Skin of body (tissue), 2 donors: ENCODE measurements around the gene PTGES3L. TPM values are rescaled to one million over a fixed set of nuclear protein-coding genes. Genes with fewer than 3 reads are reported as not detected.

Source experiments
- DNase-seq: peaks from one replicate; lab custom pipeline; 2025; lab: John Stamatoyannopoulos, UW
- total RNA-seq: library from RNA; depleted of rRNA; stranded (reverse); fragments of >200 nt; gene quantifications from one replicate; pipeline ENCODE4 v1.2.3, GENCODE V29; 2014

PTGES3L gene
- 4.8 TPM for total RNA-seq

DNA sequence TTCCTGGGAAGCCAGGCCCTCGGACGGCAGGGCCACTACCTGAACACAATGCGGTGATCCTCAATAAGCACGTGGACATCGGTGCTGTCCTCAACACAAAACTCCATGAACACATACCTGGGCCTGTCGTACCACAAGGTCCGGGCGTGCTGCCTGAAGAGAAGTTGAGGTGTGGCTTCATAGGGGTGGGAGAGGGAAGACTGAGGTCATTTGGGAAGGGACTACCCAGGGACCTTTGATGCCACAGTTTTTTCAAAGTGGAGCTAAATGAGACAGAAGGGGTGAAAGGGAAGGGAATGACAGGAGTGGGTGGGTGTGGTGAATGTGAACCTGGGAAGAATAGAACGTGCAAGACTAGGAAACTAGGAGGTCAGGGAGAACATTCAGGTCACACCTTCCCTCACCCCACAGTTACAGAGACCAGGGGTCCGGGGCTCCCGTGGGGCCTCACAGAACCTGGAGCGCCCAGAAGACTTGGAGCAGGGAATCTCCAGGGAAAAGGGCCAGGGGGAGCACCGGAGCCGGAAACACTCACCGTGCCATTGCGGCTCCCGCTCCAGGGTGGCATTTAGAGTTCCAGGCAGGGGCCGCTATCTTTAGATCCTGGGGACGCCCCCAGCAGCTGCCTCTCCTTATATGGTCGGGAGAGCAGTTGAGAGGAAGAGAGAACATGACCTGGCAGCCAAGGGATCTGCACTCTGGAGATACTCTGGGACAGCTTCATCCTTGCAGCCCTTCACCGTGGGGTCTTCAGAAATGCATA lies at the start of gene PTGES3L:
PTGES3L (minus strand) TSS at position 570 of the 763 bp plus-strand sequence; CDS start at position 543, 27 bp downstream.
- DNase-seq: no peak

DNA sequence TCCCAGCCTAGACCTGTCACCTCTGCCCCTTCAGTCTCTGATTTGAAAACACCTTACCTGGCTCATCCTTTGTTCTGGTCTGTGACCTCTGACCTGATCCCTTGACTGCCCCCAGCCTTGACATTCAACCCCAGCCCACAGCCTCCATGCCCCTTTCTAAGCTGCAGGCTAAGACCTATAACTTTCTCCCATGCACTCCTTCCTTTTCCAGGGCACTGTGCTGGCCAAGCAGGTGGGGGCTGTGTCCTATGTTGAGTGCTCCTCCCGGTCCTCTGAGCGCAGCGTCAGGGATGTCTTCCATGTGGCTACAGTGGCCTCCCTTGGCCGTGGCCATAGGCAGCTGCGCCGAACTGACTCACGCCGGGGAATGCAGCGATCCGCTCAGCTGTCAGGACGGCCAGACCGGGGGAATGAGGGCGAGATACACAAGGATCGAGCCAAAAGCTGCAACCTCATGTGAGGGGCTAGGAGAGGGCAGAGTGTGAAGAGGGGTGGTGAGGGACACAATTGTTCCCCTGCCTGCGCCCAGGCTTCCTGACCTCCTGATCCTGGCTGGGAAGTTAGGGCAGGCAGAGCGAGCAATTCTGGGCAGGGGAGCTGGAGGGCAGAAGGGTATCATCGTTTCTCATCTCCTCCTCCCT lies 48.5 kb upstream of the PTGES3L start:
- no peak for DNase-seq

DNA sequence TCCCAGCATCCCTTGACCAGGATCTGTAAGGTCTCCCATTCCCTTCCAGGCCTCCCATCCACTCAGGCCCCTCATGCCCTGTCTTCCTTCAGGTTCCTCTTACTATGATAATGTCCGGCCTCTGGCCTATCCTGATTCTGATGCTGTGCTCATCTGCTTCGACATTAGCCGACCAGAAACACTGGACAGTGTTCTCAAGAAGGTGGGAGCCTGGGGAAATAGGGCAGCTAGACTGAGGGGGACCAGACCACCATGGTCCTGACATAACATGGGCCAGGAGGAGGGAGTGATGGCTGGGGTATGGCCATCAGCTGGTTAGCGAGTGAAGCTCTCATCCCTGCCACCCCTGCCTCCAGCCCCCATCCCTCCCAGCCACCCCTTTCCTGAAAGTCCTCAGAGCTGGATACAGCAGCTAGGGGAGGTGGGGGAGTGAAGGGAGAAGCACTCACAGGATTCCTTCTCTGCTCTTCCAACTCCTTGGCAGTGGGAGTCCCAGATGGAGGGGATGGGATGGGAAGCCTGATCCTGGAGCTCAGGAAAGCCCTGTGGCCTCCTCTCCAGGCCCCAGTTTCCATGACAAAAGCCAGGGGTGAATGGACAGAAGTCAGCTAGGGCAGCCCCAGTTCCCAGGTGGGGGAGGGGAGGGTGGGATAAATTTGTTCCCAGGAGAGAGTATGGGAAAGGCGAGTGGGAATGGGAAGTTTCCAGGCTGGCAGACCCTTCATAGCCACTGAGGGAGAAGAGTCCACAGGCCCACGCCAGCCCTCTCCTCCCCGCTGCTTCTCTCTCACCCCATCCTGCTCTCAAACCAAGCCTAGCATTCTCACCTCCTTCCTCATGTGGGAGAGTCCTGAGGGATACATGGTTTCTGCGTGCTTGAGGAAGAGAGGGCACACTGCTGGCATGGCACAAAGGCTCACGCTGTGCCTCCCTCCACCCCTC lies 47.5 kb upstream of the PTGES3L start:
- no peak for DNase-seq

DNA sequence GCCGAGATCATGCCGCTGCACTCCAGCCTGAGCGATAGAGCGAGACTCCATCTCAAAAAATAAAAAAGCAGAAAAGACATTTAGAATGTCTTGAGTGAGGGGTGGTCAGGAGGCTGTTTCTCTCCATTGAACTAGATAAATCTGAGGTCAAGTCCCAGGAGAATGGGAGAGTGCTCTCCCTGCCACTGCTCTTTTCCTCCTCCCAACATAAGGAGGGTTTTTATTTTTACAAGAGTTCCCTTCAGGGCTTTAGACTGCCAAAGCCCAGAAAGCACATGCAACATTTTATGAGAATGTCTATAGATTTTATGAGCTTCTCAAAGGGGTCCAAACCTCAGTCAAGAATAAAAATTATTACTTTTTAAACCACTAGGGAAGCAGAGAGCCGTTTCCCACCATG lies 46.7 kb upstream of the PTGES3L start:
- no peak for DNase-seq

DNA sequence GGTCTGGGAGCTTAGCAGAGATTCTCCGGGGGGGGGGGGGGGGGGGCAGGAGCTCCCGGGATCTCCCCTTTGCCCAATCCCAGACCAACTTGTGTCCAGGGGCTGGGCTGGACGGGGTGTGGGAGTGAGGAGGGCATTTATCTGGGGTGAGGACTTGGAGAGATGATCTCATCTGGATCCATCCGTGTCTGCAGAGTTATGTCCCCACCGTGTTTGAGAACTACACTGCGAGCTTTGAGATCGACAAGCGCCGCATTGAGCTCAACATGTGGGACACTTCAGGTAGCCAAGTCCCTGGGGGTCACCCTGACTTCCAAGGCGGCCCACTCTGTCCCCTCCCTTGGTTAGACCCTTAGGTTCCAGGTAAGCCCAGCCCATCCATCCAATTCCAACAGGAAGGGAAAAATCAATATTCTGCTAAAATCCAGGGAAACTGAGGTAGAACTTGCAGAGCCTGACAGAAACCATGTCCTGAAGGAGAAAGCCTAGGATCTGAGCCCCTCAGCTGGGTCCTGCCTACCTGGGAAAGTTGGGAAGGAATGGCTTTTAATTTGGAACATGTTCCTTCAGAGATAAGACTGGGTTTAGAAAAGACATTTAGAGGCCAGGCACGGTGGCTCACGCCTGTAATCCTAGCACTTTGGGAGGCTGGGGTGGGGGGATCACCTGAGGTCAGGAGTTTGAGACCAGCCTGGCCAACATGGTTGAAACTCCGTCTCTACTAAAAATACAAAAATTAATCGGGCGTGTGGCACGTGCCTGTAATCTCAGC lies 46.1 kb upstream of the PTGES3L start:
- DNase-seq: no peak

DNA sequence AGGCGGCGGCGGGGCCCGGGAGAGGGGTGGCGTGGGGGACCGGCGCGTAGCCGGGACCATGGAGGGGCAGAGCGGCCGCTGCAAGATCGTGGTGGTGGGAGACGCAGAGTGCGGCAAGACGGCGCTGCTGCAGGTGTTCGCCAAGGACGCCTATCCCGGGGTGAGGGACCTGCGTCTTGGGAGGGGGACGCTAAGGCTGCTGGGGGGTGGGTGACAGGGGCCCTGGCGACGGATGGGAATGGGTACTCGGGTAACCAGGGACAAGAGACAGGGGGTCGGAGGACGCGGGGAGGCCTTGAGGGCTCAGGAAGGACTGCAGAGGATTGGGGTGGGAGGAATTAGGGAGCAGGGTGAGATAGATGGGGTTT lies 45.4 kb upstream of the PTGES3L start:
- no peak for DNase-seq

DNA sequence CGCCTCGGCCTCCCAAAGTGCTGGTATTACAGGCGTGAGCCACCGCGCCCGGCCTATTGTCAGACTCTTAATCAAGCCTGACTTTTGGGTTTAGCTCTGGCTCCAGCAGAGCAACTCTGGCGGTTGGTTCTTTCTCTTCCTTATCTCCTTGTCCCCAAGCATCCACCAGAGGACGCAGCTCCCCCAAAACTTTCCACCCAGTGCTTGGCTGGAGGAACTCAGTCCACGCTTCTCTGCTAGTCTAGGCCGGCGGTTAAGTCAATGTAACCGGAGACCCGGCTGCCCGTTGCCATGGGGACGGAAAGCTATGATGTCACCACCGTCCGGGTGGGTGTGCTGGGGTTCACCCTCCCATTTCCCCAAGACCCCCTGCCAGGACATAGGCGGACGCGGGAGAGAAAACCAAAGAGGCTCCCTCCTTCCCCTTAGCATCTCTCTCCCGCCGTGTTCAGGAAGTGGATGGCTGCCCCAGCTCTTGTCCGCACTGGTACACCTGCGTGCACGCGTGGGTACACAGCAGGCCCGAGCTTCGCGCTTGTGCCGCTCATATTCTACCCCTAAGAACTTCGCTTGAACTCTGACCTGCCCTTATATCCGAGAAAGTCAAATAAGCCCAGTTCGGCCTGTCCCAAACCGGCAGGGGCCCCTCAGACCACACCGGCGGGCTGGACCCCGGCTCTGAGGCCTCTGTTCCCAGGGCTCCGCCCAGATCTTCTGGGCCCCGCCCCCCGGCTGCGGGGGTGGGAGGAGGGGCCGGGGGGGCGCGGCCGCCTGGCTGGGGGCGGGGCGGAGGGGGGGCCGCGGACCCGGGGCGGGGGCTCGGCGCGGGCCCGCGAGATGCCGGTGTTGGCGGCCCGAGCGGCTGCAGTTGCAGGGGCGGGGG lies 44.8 kb upstream of the PTGES3L start, which contains the start of gene RND2:
RND2 (plus strand) TSS at position 825 of the 883 bp plus-strand sequence. CDS start 117 bp downstream, outside the sequence.
- DNase-seq: peak; percentile 95

DNA sequence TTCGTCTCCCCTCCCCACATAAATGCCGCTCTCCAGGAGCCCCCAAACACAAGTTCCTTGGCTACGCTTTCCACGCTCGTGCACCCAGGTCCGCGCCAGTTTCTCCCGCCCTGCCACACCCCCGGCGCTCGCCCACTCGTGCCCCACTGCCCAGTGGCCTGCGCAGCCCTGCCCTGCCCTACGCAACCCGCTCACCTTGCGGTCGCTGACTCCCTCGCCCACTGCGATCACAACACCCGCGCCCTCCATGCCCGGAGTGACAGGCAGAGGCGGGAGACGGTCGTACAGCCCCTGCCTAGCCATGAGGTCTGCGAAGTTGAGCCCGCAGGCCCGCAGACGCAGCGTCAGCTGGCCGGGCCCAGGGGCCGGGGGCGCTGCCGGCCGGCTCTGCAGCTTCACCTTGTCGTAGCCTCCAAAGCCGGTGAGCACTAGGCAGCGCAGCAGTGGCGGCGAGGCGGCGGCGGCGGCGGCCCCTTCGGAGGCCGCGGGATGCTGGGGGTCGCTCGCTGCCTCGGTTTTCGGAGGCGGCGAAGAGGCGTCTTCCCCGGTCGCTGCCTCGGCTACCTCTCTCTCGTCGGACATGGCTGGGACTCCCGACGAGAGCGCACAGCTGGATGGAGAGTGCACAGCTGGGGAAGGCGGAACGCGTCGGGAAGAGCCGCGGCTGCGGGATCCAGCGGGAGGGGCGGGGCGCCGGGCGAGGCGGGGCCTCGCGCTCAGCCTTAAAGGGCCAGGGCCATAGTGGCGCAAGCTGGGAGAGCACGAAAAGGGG lies 42.0 kb upstream of the PTGES3L start, which contains the start of gene VAT1:
VAT1 (minus strand) TSS at position 645 of the 772 bp plus-strand sequence; CDS start at position 582, 63 bp downstream.
- peak; percentile 56 for DNase-seq

DNA sequence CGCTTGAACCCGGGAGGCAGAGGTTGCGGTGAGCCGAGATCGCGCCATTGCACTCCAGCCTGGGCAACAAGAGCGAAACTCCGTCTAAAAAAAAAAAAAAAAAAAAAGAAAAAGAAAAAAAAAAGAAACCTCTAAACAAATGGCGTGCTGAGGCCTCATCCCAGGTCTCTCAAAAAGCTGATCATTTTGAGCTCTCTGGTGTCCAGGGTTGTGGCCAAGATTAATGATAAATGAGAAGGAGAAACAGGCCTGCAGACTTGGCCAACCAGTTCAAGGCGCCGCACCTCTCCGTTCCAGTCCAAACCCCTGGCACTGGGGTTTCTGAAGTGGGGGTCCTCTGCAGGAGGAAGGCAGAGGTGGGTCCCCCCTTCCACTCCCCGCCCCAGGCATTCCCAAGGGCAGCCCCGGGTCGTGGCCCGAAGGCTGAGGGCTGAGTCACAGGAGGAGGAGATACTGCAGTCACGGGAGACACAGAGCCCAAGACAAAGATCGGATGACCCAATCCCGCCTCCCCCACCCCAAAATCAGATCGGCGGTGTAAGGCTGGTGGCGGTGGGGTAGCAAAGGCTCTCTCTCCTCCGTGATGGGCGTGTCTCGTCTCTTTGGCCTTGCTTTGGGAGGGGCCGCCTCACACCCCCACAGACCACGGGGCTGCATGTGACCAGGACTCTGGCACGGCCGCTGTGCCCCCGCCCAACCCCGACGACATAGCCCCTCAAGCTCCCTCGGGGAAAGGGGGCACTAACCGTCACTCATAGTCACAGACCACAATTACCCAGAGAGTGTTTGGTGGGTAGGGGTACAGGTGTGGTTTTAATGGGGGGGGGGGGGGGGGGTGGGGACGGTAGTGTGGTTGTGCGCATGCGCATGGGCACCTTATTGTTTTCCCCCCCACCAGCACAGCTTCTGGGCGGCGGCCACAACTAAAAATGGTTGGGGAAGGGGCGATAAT lies 41.2 kb upstream of the PTGES3L start:
- DNase-seq: no peak

DNA sequence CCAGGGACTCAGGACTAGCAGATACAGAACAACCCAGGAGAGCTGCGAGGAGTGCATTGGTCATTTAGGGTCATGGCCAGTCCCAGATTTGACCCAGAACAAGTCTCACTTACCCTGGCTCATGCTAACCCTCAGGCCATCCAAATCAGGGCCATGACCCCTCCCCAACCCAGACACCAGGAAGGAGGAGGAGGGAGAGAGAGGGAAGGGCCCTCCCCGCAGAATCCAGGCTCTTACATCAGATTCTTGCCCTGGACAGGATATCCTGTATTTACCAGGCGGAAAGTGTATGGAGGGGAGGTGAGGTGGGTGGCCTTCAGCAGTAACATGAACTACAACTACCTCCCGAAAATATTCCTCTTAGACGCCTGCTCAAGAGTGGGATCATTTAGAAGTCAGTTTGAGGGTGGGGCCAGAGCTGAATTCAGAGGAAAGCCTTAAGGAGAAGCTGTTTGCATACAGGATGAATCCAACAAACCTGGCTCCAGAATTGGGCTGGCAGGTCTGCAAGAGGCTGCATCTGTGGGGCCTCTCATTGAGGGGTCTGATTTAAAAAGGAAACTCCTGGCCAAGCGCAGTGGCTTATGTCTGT lies 40.2 kb upstream of the PTGES3L start:
- peak; percentile 50 for DNase-seq

DNA sequence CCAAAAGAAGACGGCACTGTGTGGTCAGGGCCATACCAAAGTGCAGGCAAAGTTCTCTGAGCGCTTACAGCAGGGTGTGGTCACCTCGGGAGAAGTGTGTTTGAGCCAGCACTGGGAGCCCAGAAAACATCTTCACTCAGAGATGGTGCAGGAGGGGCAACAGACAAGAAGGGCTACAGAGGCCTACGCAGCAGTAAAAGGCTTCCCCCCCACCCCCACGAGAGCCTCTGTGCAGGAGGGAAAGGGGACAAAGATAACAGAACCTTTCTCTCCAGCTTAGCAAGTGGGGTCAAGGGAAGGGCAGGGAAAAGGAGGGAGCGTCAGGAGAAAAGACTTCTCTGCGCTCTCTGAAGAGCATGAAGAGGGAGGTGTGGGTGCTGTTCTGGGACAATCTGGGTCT lies 39.5 kb upstream of the PTGES3L start:
- DNase-seq: no peak

DNA sequence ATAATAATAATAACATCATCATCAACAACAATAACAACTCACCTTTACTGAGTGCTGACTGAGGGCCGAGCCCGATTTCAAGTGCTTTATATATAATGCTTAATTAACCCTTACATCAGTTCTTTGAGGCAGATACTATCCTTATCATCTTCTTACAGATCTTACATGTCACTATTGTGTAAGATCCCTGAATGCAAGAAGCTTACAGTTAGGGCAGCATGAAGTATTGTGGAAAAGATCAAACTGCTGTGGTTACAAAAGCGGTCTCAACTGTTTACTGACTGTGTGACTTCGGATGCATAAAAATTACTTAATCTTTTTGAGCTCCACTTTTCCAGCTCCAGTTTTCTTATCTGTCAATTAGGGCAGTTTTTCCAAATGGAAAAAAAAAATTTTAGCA lies 39.1 kb upstream of the PTGES3L start:
- DNase-seq: no peak

DNA sequence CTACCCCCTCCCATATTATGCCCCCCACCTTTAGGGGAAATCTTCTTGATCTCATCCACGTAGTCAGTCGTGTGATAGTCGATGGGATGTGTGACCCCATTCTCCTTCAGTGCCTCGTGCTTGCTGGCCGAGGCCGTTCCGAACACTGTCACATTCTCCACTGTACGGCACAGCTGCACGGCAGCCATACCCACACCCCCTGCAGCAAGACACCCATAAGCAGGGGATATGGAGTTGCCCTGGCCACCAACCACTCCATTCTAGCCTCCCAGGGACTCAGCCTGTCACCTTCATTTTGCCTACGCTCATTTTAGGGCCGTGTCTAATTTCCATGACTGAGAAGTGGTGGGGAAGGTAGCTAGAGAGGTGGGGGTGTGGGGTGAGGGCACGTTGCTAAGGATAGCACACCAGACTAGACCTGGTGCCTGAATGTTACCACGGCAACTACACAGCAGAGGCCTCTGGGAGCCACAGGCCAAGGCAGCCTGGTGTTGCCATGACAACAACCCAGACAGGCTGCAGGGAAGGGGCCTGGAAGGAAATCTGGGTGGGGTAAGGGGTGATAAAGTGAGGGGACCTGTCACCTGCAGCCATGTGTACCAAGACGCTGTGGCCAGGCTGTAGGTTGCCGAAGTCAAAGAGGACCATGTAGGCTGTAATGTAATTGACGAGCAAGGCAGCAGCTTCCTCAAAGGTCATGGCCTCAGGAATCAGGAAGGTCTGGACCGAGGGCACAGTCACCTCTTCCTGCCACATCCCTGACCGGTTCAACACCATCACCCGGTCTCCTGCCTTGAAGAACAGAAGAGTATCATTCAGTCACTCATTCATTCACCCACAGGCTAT lies 38.4 kb upstream of the PTGES3L start:
- no peak for DNase-seq

DNA sequence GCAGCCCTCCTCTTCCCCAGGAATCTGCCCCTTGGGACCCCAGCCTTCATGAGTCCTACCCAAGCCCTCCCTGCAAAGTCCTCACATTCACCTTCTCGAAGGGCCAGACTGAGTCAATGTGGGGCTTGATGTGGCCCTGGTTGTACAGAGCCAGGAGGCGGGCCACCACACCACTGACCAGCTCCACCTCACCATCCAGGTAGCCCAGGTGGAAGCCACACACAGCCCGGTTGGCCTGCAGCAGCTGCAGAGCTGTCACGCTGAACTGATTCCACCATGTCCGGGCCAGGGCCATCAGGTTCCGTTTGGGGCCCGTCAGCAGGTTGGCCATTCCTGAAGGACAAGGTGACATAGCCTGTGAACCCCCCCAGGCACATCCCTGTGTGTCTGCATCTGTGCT lies 36.3 kb upstream of the PTGES3L start:
- DNase-seq: no peak

DNA sequence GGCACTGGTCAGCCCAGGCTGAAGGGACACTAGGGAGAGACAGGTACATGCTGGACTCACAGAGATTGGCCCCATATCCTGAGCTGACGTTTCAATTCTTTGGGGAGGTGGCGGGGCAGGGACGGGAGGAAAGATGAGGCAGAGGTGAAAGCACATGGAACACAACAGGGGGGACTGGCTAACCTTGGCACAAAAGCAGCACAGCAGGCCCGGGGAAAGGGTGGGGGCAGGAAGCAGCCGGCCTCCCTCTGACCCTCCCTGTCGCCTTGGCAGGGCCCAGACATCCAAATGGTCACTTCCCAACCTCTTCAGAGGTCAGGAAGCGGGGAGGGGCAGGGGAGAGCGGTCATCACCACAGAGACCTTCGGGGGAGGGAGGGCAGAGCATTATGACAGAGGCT lies 35.7 kb upstream of the PTGES3L start:
- DNase-seq: no peak

DNA sequence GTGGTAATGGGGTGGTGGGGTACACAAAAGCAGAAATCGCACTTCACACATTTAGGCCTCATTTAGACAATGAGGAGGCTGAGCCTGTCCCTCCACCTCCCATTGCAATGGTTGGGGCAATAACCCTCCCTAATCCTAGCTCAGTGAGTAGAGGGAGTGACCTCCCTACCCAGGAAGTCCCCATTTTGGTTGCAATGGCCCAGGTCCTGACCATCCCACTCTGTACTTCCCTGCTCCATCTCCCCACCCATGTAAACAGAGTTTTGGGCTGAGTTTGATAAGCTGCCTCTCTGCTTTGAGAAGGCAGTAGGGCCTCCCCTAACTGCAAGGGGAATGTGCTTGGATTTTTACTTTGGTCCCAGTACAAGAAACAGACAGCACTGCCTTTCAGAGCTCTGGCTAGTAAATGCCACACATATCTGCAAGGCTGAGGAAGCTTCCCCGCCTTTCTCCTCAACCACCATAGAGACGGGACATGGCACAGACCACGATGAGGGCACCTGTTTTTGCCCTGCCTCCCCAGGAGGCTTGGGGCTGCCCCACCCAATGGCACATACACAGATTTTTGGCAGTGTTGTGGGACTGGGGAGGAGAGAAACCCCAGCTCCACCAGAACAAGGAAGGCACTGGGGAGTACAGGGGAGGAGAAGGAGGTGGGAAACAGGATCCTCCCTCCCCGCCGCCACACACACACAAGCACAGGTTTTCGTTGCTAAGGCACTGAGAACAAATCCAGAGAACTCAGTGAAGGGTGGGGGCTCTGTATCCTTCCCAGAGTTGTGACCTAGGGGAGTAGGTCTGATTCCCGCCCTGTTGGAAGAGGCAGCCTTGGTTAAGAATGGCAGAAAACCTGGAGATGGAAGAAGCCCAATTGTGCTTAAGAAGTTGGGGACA lies 35.0 kb upstream of the PTGES3L start:
- DNase-seq: no peak
